ENCODE results near the gene FUS.
"Not testable (repeated sequence)": the region's sequence is repeated elsewhere in the genome, so short reads cannot be mapped to it uniquely, and the experiment has no call there.

The FUS gene

GRCh38 chr16:31179747-31180459 is at the start of gene FUS:
TSS of gene FUS (plus strand) at chr16:31180139. CDS start at chr16:31180215, 76 bp downstream.
- peak; percentile 82 to 91 for DNase-seq

- no peak for DNase-seq
Measured at GRCh38 chr16:31130336-31130891, 49.5 kb upstream of the FUS start.

- no peak for DNase-seq
Measured at GRCh38 chr16:31130899-31131298, 49.0 kb upstream of the FUS start.

GRCh38 chr16:31131416-31131815 is 48.5 kb upstream of the FUS start:
- no peak for DNase-seq

- DNase-seq: no peak
Measured at GRCh38 chr16:31131841-31132271, 48.1 kb upstream of the FUS start.

- no peak for DNase-seq
Measured at GRCh38 chr16:31132303-31132979, 47.5 kb upstream of the FUS start.

GRCh38 chr16:31133046-31133501 is 46.9 kb upstream of the FUS start:
- no peak for DNase-seq

GRCh38 chr16:31134091-31134571 is 45.8 kb upstream of the FUS start:
- no peak for DNase-seq

GRCh38 chr16:31134625-31135534 is 45.1 kb upstream of the FUS start:
- DNase-seq: peak; percentile 34 to 84

- no peak for DNase-seq
Measured at GRCh38 chr16:31135535-31136286, 44.2 kb upstream of the FUS start, which contains the start of gene PRSS8. TSS of gene PRSS8 (minus strand) at chr16:31135727. CDS start at chr16:31135498, 229 bp downstream.

- no peak for DNase-seq
Measured at GRCh38 chr16:31136287-31136662, 43.7 kb upstream of the FUS start.

GRCh38 chr16:31136822-31137499 is 43.0 kb upstream of the FUS start:
- not testable (repeated sequence) for DNase-seq

- no peak for DNase-seq
Measured at GRCh38 chr16:31138621-31139578, 41.0 kb upstream of the FUS start.

GRCh38 chr16:31141071-31141469 is 38.9 kb upstream of the FUS start:
- not testable (repeated sequence) for DNase-seq

GRCh38 chr16:31141489-31142108 is 38.3 kb upstream of the FUS start:
- no peak for DNase-seq

GRCh38 chr16:31142109-31143010 is 37.6 kb upstream of the FUS start:
- DNase-seq: peak; percentile 99

- DNase-seq: no peak
Measured at GRCh38 chr16:31143011-31143693, 36.8 kb upstream of the FUS start.

- DNase-seq: no peak
Measured at GRCh38 chr16:31143694-31144148, 36.2 kb upstream of the FUS start.
